GM21390 (cell line): ENCODE data around the gene TNFSF12.

ENCODE experiments used
- ATAC-seq: cut with Tn5 transposase; IDR thresholded peaks from one replicate; pipeline ENCODE4 v1.9.1; 2021; ENCODE audit not compliant: unreplicated experiment

TNFSF12 gene

DNA sequence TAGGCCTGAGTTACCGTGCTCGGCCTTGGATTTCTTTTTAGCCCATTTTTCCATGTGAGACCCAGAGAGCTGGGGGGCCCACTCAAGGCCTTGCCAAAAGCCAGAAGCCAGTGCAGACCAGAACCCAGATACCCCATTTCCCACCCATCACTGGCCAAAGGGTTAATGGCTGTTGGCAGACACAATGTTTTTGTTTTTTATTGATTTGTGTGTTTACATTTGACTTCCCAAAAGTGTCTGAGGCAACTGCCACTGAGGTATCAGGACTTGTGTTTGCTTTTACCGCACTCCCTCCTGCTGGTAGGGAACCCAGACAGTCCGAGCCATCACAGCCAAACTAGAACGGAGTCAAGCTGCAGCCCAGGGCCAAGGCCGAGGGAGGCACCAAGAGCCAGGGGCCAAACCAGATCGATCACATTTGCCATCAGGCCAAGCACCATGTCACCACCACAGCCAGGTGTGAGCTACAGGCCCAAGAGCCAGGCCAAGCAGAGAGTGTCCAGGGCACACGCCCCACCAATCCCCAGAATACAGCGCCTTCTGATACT, 7.7 kb upstream of the TNFSF12 start:
- ATAC-seq, result no peak

DNA sequence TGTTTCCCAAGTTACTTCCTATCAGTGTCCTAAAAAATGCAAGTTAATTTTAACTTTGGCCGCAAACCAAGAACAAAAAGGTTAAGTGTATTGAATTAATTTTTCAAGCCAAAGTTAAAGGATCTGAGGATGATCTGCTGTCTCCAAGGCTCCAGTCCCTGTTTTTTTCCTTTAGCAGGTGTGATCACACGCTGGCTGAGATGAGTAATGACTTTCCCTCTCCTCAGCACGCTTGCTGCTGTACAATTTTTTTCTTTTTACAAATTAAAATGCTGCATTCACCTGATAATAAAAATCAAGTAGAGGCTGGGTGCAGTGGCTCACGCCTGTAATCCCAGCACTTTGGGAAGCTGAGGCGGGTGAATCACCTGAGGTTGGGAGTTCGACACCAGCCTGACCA, 3.9 kb upstream of the TNFSF12 start:
- no peak for ATAC-seq

DNA sequence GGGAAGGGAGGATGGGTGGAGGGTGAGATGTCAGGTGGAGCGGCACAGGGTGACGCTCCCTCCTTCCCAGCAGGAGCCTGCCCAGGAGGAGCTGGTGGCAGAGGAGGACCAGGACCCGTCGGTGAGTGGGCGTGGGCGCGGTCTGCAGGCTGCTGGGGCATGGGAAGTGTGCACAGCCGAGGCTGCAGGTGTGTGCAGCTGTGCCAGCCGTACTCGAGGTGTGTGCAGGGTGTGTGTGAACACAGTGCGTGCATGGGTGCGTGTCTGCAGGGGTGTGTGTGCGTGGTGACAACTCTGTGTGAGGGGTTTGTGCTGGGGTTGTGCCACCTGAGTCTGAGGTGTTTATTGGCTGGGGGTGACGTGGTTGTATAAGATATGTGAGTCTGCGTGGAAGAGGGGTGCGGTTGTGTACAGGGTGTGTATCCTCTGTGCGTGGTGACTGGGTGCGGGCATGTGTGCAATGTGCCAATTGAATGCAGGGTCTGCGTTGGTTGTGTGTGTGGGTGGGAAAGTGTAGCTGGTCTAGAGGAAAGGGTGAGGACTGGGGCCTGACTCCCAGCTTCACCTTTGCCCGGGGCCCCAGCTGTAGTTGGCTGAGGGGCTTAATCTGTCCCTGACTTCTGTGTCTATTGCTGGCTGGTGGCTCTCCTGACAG, 670 bp downstream of the TNFSF12 start:
- no peak for ATAC-seq

DNA sequence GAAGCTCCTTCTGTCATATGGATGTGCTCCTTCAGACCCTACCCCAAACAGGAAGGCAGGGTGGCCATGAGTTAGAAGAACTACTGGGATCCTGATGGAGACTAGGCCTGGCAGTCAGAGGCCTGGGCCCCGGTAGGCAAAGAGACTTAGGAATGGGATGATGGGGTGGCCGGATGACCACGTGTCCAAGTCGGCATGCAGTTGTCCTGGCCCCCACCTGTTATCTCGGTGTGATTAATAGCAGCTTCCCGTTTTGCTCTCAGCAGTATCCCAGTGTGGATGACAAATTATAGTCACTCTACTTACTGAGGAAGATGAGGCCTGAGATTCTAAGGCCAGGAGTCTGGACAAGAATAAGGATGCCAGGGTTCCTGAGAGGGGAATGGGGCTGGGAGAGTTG, 1.5 kb downstream of the TNFSF12 start:
- no peak for ATAC-seq

DNA sequence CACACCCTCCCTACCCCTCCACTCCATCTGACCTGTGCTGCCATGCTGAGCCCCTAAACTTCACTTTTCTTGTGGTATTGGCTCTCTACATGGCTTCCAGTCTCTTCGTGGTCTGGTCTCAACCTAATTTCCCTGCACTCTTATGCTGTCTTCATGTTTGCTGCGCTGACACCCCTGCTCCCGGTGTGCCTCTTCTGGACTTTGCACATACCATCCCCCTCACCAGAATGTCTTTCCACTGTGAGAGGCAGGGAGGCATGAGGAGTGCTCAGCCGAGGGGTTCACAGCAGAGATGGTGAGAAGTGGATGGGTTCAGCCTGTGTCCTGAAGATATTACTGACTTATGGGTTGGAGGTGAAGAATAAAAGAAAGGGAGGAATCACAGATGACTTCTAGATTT, 2.5 kb downstream of the TNFSF12 start:
- ATAC-seq, result no peak

DNA sequence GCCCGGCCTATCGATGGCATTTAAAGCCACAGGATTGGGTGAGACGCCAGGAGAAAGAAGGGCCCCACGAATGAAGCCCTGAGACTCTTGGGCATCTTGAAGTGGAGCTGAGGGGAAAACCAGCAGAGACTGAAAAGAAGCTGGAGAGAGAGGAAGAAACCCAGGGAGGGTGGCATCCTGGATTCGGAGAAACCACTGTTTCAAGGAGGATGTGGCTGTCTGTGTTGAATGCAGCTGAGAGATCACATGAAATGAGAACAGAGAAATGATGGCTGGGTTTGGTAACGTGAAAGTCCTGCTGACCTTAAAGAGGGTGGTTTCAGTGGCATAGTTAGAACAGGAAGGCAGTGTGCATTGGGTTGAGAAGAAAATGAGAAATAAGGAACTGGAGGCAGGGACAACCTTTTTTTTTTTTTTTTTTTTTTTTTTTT, 3.8 kb downstream of the TNFSF12 start:
- peak; percentile 60 for ATAC-seq

DNA sequence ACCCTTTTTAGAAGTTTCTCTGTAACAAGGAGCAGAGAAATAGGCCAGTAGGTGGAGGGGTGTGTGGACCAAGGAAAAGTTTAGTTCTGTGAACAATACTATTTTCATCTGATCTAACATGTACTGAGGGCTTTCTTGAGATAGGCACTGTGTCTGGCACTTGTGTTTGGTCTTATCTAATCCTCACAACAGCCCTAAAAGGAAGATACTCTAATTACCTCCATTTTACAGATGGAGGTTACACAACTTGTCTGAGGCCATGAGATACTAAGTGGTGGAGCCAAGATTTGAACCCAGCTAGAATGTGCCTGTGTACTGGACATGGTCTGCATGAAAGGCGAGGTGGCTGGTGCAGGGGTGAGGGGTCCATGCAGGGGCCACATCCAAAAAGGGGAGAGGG, 4.5 kb downstream of the TNFSF12 start:
- no peak for ATAC-seq

DNA sequence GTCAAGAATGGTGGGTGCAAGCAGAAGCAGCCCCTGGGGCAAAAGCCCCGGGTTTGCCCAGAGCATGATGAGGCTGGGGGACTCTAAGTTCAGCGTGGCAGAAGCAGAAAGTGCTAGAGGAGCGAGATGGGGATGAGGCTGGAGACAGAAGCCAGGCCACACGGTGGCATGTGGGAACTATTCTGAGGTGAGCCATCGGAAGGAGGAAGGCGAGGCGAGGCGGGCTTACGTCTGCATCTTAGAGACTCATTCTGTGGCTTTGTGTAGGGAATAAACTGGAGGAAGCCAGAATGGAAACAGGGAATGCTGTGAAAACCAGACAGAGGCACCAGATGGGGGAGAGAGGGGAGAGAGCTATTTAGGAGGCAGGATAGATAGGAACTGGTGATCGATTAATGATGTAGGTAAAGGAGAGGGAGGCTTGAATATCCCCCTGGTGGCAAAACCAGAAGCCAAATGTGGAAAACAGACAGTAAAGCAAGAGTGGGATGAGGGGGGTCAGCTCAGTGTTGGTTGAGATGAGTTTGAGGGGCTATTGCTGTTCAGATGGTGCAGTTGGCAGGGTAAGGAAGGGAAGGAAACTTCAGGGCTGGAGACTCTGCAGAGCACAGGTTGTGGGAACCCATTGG, 6.6 kb downstream of the TNFSF12 start:
- no peak for ATAC-seq

DNA sequence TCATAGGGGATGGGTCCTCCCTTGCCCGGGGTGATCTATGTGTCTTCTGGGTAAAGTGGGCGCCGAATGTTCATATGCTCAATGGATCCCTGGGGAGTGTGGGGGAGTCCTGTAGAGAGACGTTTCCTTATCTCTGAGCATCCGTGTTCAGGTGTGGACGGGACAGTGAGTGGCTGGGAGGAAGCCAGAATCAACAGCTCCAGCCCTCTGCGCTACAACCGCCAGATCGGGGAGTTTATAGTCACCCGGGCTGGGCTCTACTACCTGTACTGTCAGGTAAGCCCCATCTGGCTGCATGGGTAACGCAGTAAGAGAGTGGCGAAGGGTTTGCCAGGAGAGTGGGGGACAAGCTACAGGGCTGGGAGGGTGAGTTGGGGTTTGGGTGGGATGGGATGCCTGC, 7.8 kb downstream of the TNFSF12 start:
- ATAC-seq, result no peak

DNA sequence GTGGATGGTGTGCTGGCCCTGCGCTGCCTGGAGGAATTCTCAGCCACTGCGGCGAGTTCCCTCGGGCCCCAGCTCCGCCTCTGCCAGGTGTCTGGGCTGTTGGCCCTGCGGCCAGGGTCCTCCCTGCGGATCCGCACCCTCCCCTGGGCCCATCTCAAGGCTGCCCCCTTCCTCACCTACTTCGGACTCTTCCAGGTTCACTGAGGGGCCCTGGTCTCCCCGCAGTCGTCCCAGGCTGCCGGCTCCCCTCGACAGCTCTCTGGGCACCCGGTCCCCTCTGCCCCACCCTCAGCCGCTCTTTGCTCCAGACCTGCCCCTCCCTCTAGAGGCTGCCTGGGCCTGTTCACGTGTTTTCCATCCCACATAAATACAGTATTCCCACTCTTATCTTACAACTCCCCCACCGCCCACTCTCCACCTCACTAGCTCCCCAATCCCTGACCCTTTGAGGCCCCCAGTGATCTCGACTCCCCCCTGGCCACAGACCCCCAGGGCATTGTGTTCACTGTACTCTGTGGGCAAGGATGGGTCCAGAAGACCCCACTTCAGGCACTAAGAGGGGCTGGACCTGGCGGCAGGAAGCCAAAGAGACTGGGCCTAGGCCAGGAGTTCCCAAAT, 8.4 kb downstream of the TNFSF12 start:
- no peak for ATAC-seq

DNA sequence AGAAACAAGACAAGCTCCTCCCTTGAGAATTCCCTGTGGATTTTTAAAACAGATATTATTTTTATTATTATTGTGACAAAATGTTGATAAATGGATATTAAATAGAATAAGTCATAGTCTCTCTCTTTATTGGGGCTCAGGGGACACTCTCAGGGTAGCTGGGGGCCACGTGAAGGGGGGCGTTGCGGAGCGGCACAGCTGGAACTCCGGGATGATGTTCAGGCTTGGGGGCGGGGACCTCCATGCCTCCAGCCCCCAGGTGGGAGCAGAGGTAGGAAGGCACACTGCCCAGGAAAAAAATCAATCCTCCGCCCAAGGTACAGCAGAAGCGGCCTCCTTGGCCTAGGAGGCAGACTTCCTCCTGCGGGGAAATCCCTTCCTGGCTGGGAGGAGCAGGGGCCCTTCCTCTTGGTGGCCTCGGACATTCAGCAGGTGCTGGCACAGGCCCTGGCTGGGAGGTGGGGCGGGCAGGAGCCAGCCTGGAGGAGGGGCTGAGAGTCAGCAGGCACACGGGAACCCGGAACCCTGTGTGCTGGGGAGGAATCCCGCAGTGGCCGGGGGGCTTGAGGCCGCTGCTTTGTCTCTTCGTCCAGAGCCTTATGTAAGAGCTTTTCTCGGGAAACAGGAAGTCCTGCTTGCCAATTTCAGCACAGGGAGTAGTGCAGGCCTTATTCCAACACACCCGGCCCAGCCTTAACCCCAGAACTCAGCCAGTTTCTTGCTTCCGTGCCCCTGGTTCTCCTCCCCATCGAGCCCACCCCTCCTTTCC, 9.1 kb downstream of the TNFSF12 start:
- ATAC-seq, result no peak

DNA sequence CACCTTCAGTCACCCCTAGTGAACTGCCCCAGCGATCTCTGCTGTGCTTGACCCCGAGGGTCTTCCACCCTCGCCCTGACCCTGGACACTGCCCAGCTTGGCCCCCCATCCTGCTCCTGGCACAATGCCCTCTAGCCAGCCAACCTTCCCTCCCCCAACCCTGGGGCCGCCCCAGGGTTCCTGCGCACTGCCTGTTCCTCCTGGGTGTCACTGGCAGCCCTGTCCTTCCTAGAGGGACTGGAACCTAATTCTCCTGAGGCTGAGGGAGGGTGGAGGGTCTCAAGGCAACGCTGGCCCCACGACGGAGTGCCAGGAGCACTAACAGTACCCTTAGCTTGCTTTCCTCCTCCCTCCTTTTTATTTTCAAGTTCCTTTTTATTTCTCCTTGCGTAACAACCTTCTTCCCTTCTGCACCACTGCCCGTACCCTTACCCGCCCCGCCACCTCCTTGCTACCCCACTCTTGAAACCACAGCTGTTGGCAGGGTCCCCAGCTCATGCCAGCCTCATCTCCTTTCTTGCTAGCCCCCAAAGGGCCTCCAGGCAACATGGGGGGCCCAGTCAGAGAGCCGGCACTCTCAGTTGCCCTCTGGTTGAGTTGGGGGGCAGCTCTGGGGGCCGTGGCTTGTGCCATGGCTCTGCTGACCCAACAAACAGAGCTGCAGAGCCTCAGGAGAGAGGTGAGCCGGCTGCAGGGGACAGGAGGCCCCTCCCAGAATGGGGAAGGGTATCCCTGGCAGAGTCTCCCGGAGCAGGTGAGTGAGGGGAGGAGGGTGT, 9.9 kb downstream of the TNFSF12 start, which contains the start of gene TNFSF13:
TNFSF13 (plus strand) TSS at position 207 of the 776 bp plus-strand sequence; CDS start at position 497, 290 bp downstream.
- ATAC-seq, result no peak

DNA sequence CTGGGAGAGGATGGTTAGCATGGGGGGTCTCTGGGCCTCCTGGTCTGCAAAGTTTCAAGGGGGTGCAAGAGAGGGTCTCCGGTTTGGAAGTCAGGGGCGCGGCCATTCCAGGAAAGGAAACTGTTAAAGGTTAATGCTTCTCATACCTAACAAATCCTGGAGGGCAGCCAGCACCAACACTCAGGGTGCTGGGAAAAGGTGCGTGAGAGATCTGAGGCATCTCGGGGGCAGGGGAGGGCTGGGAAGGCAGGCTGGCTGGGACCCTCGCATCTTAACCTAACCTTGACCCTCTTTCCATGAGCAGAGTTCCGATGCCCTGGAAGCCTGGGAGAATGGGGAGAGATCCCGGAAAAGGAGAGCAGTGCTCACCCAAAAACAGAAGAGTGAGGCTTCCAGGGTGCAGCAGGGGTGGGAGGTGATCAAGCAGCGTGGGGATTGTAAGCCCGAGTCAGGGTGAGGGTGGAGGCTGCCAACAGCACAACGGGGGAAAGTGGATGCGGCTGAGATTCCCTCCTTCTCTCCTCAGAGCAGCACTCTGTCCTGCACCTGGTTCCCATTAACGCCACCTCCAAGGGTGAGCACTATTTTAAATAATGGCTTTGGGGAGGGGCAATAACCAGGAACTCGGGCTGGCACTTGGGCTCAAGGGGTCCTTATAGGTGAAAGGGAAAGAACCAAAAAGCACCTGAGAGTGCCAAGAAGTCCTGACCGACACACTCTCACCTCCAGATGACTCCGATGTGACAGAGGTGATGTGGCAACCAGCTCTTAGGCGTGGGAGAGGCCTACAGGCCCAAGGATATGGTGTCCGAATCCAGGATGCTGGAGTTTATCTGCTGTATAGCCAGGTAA, 10.7 kb downstream of the TNFSF12 start:
- ATAC-seq, result no peak

DNA sequence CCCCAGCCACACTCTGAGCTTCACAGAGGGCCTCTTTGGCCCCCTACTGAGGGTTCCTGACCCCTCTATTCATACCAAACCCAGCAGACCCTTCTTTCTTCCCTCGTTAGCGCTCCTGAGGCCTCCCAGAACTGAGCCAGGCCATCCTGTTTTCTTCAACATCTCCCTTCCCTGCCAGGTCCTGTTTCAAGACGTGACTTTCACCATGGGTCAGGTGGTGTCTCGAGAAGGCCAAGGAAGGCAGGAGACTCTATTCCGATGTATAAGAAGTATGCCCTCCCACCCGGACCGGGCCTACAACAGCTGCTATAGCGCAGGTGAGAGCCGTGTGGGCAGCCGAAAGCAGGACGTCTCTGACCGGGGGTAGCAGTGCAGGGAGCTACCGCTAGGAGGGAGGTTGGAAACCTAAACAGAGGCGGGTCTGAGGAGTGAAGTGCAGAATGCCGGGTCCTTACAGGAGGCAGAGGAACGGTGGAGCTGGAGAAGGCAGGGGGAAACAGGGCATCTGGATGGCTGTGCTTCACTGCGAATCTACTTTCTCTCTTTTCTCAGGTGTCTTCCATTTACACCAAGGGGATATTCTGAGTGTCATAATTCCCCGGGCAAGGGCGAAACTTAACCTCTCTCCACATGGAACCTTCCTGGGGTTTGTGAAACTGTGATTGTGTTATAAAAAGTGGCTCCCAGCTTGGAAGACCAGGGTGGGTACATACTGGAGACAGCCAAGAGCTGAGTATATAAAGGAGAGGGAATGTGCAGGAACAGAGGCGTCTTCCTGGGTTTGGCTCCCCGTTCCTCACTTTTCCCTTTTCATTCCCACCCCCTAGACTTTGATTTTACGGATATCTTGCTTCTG, 11.5 kb downstream of the TNFSF12 start:
- ATAC-seq, result no peak

DNA sequence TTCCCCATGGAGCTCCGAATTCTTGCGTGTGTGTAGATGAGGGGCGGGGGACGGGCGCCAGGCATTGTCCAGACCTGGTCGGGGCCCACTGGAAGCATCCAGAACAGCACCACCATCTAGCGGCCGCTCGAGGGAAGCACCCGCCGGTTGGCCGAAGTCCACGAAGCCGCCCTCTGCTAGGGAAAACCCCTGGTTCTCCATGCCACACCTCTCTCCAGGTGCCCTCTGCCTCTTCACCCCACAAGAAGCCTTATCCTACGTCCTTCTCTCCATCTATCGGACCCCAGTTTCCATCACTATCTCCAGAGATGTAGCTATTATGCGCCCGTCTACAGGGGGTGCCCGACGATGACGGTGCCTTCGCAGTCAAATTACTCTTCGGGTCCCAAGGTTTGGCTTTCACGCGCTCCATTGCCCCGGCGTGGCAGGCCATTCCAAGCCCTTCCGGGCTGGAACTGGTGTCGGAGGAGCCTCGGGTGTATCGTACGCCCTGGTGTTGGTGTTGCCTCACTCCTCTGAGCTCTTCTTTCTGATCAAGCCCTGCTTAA, 12.2 kb downstream of the TNFSF12 start:
- peak; percentile 31 for ATAC-seq

DNA sequence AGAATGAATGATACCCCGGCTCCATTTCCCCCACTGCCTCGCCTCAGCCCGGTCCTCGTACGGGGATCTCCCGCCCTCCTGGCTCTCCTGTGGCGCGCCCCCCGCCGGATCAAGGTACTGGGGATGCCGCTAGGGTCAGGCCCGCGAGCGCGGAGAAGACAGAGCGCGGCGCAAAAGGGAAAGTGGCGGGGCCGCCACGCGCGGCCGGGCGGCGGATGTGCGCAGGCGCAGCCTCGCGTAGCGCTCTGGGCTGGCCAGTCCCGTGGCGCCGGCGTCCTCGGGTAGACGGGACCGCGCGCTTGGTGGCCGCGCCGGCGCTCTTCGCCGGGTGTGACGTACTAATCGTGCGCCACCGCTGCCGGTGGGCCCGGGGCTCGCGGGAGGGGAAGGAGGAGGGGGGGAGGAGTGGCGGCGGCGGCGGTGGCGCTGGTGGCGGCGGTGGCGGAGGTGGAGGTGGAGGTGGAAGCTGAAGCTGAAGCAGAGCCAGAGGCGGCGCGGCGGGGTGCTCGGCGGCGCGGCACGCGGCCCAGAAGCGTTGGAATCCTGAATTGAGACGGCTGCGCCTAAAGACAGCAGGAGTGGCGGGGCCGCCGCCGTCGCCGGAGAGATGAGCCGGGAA, 12.8 kb downstream of the TNFSF12 start, which contains the start of gene SENP3:
SENP3 (plus strand) TSS at position 331 of the 619 bp plus-strand sequence. CDS start 1,158 bp downstream, outside the sequence.
- peak; percentile 53 for ATAC-seq

DNA sequence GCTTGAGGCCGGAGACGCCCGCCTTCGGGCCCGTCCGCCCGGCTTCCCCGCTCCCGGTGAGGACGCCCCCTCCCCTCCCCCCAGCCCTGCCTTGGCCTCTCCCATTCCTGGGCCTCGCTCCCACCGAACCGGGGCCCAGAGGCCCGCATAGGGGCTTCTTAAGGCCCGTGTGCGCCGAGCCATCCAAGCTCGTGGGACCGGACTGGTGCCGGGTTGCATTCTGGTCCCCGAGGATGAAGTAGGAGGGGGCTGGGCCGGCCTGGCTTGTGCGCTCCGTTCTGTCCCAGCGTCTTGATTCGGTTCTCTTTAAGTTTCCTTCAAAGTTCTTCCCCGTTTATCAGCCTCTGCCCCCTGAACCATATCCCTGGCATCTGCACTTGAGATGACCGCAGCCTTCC, 13.3 kb downstream of the TNFSF12 start:
- ATAC-seq, result peak; percentile 3
